IPS-20b (cell line): ENCODE data around the gene P2RX2.
A peak's percentile ranks its signal among the peaks of the same experiment; 100 is the strongest.

ENCODE experiments used
- H3K27ac ChIP-seq: one replicate; pipeline ENCODE4 v1.5.1; 2013; ENCODE audit warnings: low read length
- H3K27me3 ChIP-seq: 2 replicates; pipeline ENCODE4 v1.6.1; 2013; ENCODE audit warnings: mild to moderate bottlenecking, low read length, inconsistent platforms; ENCODE audit not compliant: insufficient read depth
- H3K36me3 ChIP-seq: 2 replicates; pipeline ENCODE4 v1.6.1; 2013; ENCODE audit warnings: low read depth, mild to moderate bottlenecking, inconsistent platforms, low read length, moderate library complexity; ENCODE audit not compliant: insufficient read depth
- H3K4me1 ChIP-seq: 2 replicates; pipeline ENCODE4 v1.6.1; 2013; ENCODE audit warnings: mild to moderate bottlenecking, control low read depth, inconsistent platforms, low read length, moderate library complexity; ENCODE audit not compliant: insufficient read depth
- H3K4me3 ChIP-seq: 2 replicates; pipeline ENCODE4 v1.5.1; 2013; ENCODE audit warnings: mild to moderate bottlenecking, low read length, inconsistent platforms
- H3K9ac ChIP-seq: 2 replicates; pipeline ENCODE4 v1.6.1; 2013; ENCODE audit warnings: low read depth, mild to moderate bottlenecking, inconsistent platforms, low read length, moderate library complexity
- H3K9me3 ChIP-seq: 2 replicates; pipeline ENCODE4 v1.6.1; 2013; ENCODE audit warnings: mild to moderate bottlenecking, low read depth, low read length, inconsistent platforms; ENCODE audit not compliant: insufficient read depth

P2RX2 gene

GRCh38 chr12:132618683-132619043 lies at the start of gene P2RX2:
Gene P2RX2, plus strand, starts transcription at chr12:132618776. Its CDS starts 41 bp downstream, at chr12:132618817.
- H3K27me3 ChIP-seq: peaks cover 70% of the 10 kb centered on the region
- H3K4me3 ChIP-seq: peak within 1 kb of the TSS; percentile 35; the same call in 1 of the 2 replicates
- H3K27ac ChIP-seq: no peak within 1 kb of the TSS
- H3K9ac ChIP-seq: no peak within 1 kb of the TSS
- H3K36me3 ChIP-seq: peaks cover 7% of the 10 kb centered on the region
- H3K4me1 ChIP-seq: no peaks in the 10 kb centered on the region
- peaks cover 19% of the 10 kb centered on the region for H3K9me3 ChIP-seq

- no peak overlapping the region for H3K9ac ChIP-seq
- no peaks in the 10 kb centered on the region for H3K4me1 ChIP-seq
- H3K36me3 ChIP-seq: peaks cover 19% of the 10 kb centered on the region; the same call in 1 of the 2 replicates
Measured at GRCh38 chr12:132568826-132569480, 49.6 kb upstream of the P2RX2 start.

GRCh38 chr12:132569856-132570480 lies 48.6 kb upstream of the P2RX2 start:
- H3K4me3 ChIP-seq: no peak overlapping the region
- no peaks in the 10 kb centered on the region for H3K4me1 ChIP-seq
- peaks cover 11% of the 10 kb centered on the region for H3K27me3 ChIP-seq
- H3K27ac ChIP-seq: no peak overlapping the region
- no peaks in the 10 kb centered on the region for H3K9me3 ChIP-seq
- no peak overlapping the region for H3K9ac ChIP-seq
- peaks cover 28% of the 10 kb centered on the region; the same call in 1 of the 2 replicates for H3K36me3 ChIP-seq

More at GRCh38 chr12:132568826-132569480, 49.6 kb upstream of the P2RX2 start:
- H3K9me3 ChIP-seq: no peaks in the 10 kb centered on the region
- H3K4me3 ChIP-seq: no peak overlapping the region
- H3K27ac ChIP-seq: no peak overlapping the region
- peaks cover 13% of the 10 kb centered on the region for H3K27me3 ChIP-seq

DNA sequence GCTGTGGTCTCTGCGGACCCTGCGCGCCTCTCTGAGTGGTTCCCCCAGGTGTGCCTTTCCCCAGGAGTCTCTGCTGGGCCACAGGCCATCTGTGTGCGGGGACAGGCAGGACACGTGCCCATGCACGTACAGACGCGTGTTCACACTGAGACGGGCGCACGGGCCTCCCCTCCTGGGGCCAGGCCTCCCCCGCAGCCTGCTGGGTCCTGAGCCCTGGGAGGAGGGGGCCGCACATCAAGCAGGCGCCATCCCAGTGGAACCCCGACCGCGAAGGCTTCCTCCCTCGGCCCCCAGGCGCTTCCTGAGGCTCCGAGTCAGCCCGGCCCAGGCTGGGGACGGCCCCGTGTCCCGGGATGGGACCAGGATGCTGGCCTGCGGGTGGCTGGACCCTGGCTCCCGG lies 47.9 kb upstream of the P2RX2 start:
- Histone ChIP-seq H3K9ac (no peak overlapping the region), H3K27ac (no peak overlapping the region), H3K4me1 (no peaks in the 10 kb centered on the region), H3K9me3 (no peaks in the 10 kb centered on the region), H3K27me3 (peaks cover 5% of the 10 kb centered on the region), H3K36me3 (peaks cover 30% of the 10 kb centered on the region; the same call in 1 of the 2 replicates), H3K4me3 (no peak overlapping the region)

GRCh38 chr12:132571051-132571450 lies 47.5 kb upstream of the P2RX2 start:
- Histone ChIP-seq H3K4me3 (no peak overlapping the region), H3K9ac (no peak overlapping the region), H3K9me3 (no peaks in the 10 kb centered on the region), H3K36me3 (peaks cover 29% of the 10 kb centered on the region; the same call in 1 of the 2 replicates), H3K4me1 (no peaks in the 10 kb centered on the region), H3K27ac (no peak overlapping the region), H3K27me3 (peaks cover under 1% of the 10 kb centered on the region; the same call in 1 of the 2 replicates)

- Histone ChIP-seq H3K4me3 (no peak overlapping the region), H3K27ac (no peak overlapping the region), H3K9ac (no peak overlapping the region), H3K4me1 (no peaks in the 10 kb centered on the region), H3K9me3 (no peaks in the 10 kb centered on the region), H3K27me3 (no peaks in the 10 kb centered on the region), H3K36me3 (peaks cover 29% of the 10 kb centered on the region; the same call in 1 of the 2 replicates)
Measured at GRCh38 chr12:132571598-132571997, 47.0 kb upstream of the P2RX2 start.

DNA sequence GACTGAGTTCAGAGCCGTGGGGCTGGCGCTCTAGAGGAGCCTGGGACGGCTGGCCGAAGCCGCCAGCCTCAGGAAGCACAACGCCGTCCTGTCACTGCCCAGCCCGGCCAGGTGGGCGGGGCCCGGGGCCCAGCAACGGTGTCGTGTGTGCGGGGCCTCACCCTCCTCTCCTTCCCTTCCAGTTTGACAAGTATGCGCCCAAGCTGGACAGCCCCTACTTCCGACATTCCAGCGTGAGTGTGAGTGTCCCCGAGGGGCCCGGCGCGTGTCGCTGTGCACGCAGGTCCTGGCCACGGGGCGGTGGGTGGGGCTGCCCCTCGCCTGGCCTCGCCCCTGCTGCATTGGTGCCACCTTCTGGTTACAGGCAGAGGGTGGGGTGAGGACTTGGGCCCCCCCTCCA lies 46.5 kb upstream of the P2RX2 start:
- H3K4me1 ChIP-seq: no peaks in the 10 kb centered on the region
- H3K27ac ChIP-seq: no peak overlapping the region
- H3K36me3 ChIP-seq: peaks cover 31% of the 10 kb centered on the region; the same call in 1 of the 2 replicates
- H3K4me3 ChIP-seq: no peak overlapping the region
- no peaks in the 10 kb centered on the region for H3K27me3 ChIP-seq
- H3K9ac ChIP-seq: no peak overlapping the region
- H3K9me3 ChIP-seq: no peaks in the 10 kb centered on the region

- Histone ChIP-seq H3K4me1 (no peaks in the 10 kb centered on the region), H3K9ac (no peak overlapping the region), H3K36me3 (peaks cover 32% of the 10 kb centered on the region; the same call in 1 of the 2 replicates), H3K27ac (no peak overlapping the region), H3K4me3 (no peak overlapping the region), H3K9me3 (no peaks in the 10 kb centered on the region), H3K27me3 (no peaks in the 10 kb centered on the region; the same call in 1 of the 2 replicates)
Measured at GRCh38 chr12:132572801-132573760, 45.5 kb upstream of the P2RX2 start.

GRCh38 chr12:132574271-132574996 lies 44.1 kb upstream of the P2RX2 start:
- H3K27me3 ChIP-seq: peaks cover 4% of the 10 kb centered on the region
- H3K36me3 ChIP-seq: peaks cover 32% of the 10 kb centered on the region; the same call in 1 of the 2 replicates
- no peak overlapping the region for H3K9ac ChIP-seq

GRCh38 chr12:132575661-132576060 lies 42.9 kb upstream of the P2RX2 start:
- Histone ChIP-seq H3K9ac (no peak overlapping the region), H3K4me1 (no peaks in the 10 kb centered on the region), H3K36me3 (peaks cover 32% of the 10 kb centered on the region; the same call in 1 of the 2 replicates), H3K27me3 (peaks cover 12% of the 10 kb centered on the region), H3K27ac (no peak overlapping the region), H3K4me3 (no peak overlapping the region), H3K9me3 (no peaks in the 10 kb centered on the region)

More at GRCh38 chr12:132574271-132574996, 44.1 kb upstream of the P2RX2 start:
- no peaks in the 10 kb centered on the region for H3K9me3 ChIP-seq
- H3K4me3 ChIP-seq: no peak overlapping the region
- no peak overlapping the region for H3K27ac ChIP-seq
- H3K4me1 ChIP-seq: no peaks in the 10 kb centered on the region

- peaks cover 32% of the 10 kb centered on the region; the same call in 1 of the 2 replicates for H3K36me3 ChIP-seq
- H3K27me3 ChIP-seq: peaks cover 23% of the 10 kb centered on the region
- no peak overlapping the region for H3K9ac ChIP-seq
- H3K9me3 ChIP-seq: no peaks in the 10 kb centered on the region
- H3K4me1 ChIP-seq: no peaks in the 10 kb centered on the region
- H3K4me3 ChIP-seq: no peak overlapping the region
- no peak overlapping the region for H3K27ac ChIP-seq
Measured at GRCh38 chr12:132576701-132577100, 41.9 kb upstream of the P2RX2 start.
